GM19372 (cell line): ENCODE data around the gene SMYD2.

Source experiments
- ATAC-seq: cut with Tn5 transposase; IDR thresholded peaks from one replicate; pipeline ENCODE4 v1.9.1; 2021; ENCODE audit warnings: mild to moderate bottlenecking, low read depth, moderate library complexity; ENCODE audit not compliant: unreplicated experiment

Gene SMYD2

GRCh38 chr1:214352838-214353237, 71.9 kb downstream of the SMYD2 start:
- no peak for ATAC-seq

- no peak for ATAC-seq
Measured at GRCh38 chr1:214354440-214355148, 73.6 kb downstream of the SMYD2 start.

GRCh38 chr1:214360116-214360515, 79.2 kb downstream of the SMYD2 start:
- no peak for ATAC-seq

GRCh38 chr1:214360525-214361164, 79.7 kb downstream of the SMYD2 start:
- no peak for ATAC-seq

GRCh38 chr1:214361636-214362035, 80.7 kb downstream of the SMYD2 start:
- ATAC-seq, result no peak

DNA sequence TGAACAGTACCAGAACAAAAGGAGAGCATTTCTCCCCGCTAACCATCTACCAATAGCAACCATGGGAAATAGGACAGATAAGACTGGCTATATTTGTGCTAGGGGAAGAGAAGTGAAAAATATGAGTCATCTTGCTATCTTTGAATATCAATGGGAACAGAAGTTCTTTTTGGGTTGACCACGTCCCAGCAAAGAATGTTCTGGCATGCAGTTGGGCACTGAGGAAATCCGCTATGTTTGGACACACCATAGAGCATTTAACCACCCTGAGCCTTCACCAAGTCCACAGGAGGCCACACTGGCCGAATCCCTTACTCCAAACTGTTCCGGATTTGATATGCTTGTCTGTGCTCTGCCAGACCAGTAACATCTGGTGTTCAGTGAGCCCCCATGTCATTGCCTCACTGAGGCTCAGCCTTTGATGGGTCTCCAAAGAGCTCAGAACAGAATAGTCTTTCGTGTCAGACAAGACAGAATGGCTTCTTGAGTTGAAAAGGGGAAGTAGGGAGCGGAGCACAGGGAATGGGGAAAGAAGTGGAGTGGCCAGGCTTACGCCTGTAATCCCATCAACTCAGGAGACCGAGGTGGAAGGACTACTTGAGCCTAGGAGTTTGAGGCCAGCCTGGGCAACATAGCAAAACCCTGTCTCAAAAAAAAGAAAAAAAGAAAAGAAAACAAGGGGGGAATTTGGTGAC, 81.4 kb downstream of the SMYD2 start:
- no peak for ATAC-seq

DNA sequence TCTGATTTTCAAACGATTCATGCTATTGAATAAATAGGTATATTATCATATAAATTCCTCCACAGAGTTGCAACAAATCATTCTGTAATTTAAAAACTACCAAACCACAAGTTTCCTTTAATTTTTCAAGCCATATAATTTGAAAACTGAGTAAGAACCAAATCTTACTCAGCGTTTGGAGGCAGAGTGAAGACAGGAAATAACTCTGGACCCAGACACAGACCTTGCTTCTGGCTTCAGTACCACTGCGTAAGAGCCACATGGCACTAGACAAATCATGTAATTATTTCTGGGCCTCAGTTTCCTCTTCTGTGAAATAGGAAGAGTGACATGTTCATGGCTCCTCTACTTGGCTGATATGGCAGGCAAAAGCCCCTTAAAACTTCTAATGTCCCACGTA, 82.4 kb downstream of the SMYD2 start:
- ATAC-seq, result no peak

DNA sequence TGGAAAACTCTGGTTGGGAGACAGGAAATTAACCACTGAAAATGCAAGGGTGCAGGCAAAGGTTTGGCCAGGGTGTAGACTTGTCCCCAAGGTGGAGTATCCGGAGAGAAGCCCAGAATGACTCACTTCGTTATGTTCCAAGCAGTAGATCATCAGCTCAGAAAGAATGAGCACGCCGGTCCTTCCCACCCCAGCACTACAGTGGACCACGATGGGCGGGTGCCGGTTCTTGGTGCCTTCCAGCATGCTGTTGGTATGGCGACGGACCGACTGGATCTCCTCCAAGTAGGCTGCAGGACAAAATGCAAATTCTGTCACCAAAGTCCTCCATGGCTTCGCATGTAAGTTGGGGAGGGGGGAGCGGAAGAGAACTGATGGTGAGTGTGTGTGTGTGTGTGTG, 83.4 kb downstream of the SMYD2 start:
- ATAC-seq, result no peak

GRCh38 chr1:214364786-214365295, 83.9 kb downstream of the SMYD2 start:
- ATAC-seq, result no peak

DNA sequence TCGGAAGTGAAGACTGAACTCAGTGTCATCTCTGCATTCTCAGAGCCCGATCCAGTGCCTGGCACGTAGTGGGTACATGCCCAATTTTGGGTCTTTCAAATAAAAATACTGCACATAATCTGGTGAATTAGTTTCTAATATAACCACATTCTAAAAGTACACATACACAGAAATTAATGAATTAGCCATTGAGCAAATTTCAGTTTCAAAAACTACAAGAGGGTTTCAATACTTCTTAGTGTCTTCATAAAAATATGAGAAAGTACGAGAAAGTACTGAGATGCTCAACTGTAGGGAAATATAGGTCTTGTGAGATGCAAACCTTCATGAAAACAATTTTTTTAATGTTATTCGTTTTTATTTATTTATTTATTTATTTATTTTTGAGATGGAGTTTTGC, 86.9 kb downstream of the SMYD2 start:
- no peak for ATAC-seq

GRCh38 chr1:214369364-214369763, 88.4 kb downstream of the SMYD2 start:
- no peak for ATAC-seq

DNA sequence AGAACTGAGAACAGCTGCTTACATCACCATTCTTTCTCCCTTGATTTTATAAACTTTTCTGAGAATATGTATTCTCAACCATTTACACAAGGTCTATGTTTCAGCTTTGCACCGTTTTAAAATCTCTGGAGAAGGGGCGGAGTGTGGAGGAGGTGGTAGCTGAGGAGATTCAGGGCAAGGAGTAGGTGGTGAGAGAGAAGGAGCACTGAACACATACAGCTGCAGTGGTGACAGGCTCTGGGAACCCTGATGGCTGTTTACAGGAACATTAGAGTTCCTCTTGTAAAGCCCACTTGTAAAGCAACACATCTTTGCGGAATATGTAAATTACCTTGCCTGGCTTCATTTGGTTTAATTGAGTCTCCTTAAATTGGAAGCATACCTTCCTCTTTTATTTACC, 89.7 kb downstream of the SMYD2 start:
- no peak for ATAC-seq

- no peak for ATAC-seq
Measured at GRCh38 chr1:214372092-214372491, 91.1 kb downstream of the SMYD2 start.

DNA sequence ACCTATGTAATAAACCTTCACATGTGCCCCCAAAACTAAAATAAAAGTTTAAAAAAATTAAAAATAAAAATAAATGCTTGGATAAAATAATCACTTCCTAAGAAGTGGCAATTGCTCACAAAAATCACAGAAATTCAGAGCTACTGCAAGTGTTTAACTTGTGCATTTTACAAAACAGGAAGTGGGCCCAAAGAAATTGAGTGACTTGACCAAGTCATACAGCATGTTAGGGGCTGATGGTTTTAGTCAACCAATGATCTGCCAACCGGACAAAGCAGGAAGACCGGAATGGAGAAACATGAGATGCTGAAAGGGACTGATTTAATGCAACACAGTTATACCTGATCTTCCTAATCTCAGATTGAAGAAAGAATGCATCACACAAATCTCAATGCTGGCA, 96.5 kb downstream of the SMYD2 start:
- no peak for ATAC-seq

DNA sequence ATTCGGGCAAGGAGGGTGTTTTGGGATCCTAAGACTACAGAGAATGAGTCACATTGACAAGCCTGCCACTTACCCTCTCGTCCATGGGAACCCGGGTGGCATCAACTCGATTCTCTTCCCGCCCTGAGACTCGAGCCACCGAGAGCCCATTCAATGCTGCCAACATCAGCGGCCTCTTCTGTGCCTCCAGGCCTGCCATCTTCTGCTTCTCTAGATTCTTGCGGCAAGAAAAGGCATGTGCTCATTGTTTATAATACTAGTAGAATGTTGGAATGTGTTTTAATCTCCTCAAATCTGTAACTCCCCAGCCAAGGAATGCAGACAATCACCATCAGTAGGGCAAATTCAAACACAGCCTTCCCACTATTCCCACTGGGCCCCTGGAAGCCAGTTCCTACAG, 96.9 kb downstream of the SMYD2 start:
- ATAC-seq, result no peak

- ATAC-seq, result no peak
Measured at GRCh38 chr1:214378492-214378891, 97.5 kb downstream of the SMYD2 start.

DNA sequence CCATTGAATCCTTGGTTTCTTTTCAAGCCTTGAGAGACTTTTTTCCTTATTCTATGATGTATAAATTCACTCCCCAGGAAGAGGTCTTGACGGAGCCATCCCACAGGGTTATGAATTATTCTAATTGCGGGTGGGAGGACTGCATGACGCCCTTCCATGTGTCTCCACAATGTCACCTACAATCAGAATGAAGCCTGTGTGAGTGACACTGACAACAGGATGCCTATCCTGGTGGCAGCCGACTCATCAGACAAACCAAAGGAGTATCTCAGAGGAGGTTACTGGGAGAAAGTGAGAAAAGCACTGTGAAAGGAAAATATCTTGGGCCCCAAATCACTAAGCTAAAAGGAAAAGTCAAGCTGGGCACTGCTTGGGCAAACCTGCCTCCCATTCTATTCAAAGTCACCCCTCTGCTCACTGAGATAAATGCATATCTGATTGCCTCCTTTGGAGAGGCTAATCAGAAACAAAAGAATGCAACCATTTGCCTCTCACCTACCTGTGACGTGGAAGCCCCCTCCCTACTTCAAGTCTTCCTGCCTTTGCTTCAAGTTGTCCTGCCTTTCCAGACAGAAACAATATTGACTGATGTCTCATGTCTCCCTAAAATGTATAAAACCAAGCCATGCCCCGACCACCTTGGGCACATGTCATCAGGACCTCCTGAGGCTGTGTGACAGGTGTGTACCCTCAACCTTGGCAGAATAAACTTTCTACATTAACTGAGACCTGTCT, 98.4 kb downstream of the SMYD2 start:
- no peak for ATAC-seq

- ATAC-seq, result no peak
Measured at GRCh38 chr1:214380396-214380795, 99.4 kb downstream of the SMYD2 start.

GRCh38 chr1:214380986-214381695, 100.2 kb downstream of the SMYD2 start:
- ATAC-seq, result no peak
